ENCODE measurements around the gene KCNH1.

DNA sequence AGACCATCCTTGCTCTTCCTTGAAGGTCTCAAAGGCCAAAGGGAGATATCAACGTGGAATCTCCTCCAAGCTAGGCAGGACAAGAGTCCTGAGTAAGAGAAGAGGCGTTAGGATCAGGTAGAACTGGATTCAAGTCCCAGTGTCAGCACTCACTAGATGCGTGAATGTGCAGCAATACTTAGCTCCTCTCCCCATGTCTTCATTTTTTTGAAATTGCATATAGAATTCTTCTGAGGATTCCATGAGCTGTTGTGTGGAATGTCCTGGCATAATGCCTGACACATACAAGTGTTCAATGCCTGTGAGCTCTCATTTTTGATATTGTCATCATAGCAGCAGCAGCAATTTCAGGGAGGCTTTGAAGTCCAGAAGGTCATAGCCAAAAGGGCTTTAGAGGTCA is 333.2 kb downstream of the KCNH1 start:
- TF ChIP-seq EZH2 (IDR thresholded peaks at IDR 0.05; ENCODE audit: insufficient read depth, poor library complexity, severe bottlenecking) (no peak), EZH2phosphoT487 (IDR thresholded peaks at IDR 0.05; ENCODE audit: insufficient read depth, low read depth) (no peak)

All from GM23248 (cell line).